Cardiac muscle cell (in vitro differentiated cells and primary cell): Measurements from ENCODE around the gene ZIC5. TPM values are rescaled to one million over a fixed set of nuclear protein-coding genes. Genes with fewer than 3 reads are reported as not detected.

Experiments
- DNase-seq, 2 donors: peaks; one replicate each; pipeline versions ENCODE4 v3.0.0 to v3.0.0-alpha.2; 2010 to 2017; ENCODE audit warnings: low read depth in 1 of 2, low spot score in 1 of 2
- H3K27ac ChIP-seq: fragments of 200-600 bp; sonication (generic); 2 replicates; pipeline ENCODE4 v1.5.1; 2016
- H3K27me3 ChIP-seq: fragments of 200-600 bp; sonication (generic); 2 replicates; pipeline ENCODE4 v1.6.0; 2016; ENCODE audit warnings: control low read depth
- H3K36me3 ChIP-seq: fragments of 200-600 bp; sonication (generic); 2 replicates; pipeline ENCODE4 v1.5.1; 2016; ENCODE audit warnings: control low read depth
- H3K4me1 ChIP-seq: fragments of 200-600 bp; sonication (generic); 2 replicates; pipeline ENCODE4 v1.8.1; 2017; ENCODE audit warnings: low read depth, mild to moderate bottlenecking, mixed run types
- H3K4me3 ChIP-seq: fragments of 200-600 bp; sonication (generic); 2 replicates; pipeline ENCODE4 v1.5.1; 2016; ENCODE audit warnings: mild to moderate bottlenecking
- H3K9me3 ChIP-seq: fragments of 200-600 bp; sonication (generic); 2 replicates; pipeline ENCODE4 v1.5.1; 2017; ENCODE audit warnings: low read depth, mild to moderate bottlenecking, control low read depth
- CTCF ChIP-seq: IDR thresholded peaks from 2 replicates; pipeline ENCODE4 v1.5.1; 2012; ENCODE audit warnings: low read depth, mild to moderate bottlenecking, low read length
- polyA plus RNA-seq: library from polyadenylated mRNA; unstranded; fragments of >200 nt; fragmentation: Nextera tagmentation; extraction: Ambion mirVana; gene quantifications from 2 replicates; pipeline ENCODE4 v1.2.1, GENCODE V29; 2016
- total RNA-seq: library from RNA; depleted of rRNA; stranded (reverse); fragments of >200 nt; gene quantifications from 2 replicates; pipeline ENCODE4 v1.2.3, GENCODE V29; 2016

The ZIC5 gene
- total and polyA plus RNA-seq, 2 experiments from 2014 or later, result 0.22 to 0.69 TPM

GRCh38 chr13:99962242-99962641, 9.3 kb downstream of the ZIC5 start:
- Histone ChIP-seq H3K4me1 (no peaks in the 10 kb centered on the region), H3K27ac (no peak overlapping the region), H3K27me3 (peaks cover 84% of the 10 kb centered on the region), H3K36me3 (no peaks in the 10 kb centered on the region), H3K4me3 (no peak overlapping the region), H3K9me3 (no peaks in the 10 kb centered on the region)
- no peak for TF ChIP-seq CTCF
- DNase-seq, result no peak

GRCh38 chr13:99961636-99962035, 9.9 kb downstream of the ZIC5 start:
- DNase-seq, result no peak
- no peak overlapping the region for H3K4me3 ChIP-seq
- H3K36me3 ChIP-seq, result no peaks in the 10 kb centered on the region
- peaks cover 84% of the 10 kb centered on the region for H3K27me3 ChIP-seq
- no peak overlapping the region for H3K27ac ChIP-seq
- no peaks in the 10 kb centered on the region for H3K4me1 ChIP-seq
- no peak for TF ChIP-seq CTCF
- no peaks in the 10 kb centered on the region for H3K9me3 ChIP-seq

- DNase-seq, result no peak
- TF ChIP-seq CTCF, result no peak
- Histone ChIP-seq H3K36me3 (no peaks in the 10 kb centered on the region), H3K9me3 (no peaks in the 10 kb centered on the region), H3K27me3 (peaks cover 84% of the 10 kb centered on the region), H3K4me1 (no peaks in the 10 kb centered on the region), H3K4me3 (no peak overlapping the region), H3K27ac (no peak overlapping the region)
Observed at GRCh38 chr13:99960663-99961311, 10.8 kb downstream of the ZIC5 start.

- DNase-seq, result peak in 1 of 2 donors; percentile 9
- Histone ChIP-seq H3K36me3 (no peaks in the 10 kb centered on the region), H3K4me1 (no peaks in the 10 kb centered on the region), H3K9me3 (no peaks in the 10 kb centered on the region), H3K27ac (no peak overlapping the region), H3K4me3 (peak overlapping the region; percentile 23), H3K27me3 (peaks cover 91% of the 10 kb centered on the region)
- TF ChIP-seq CTCF, result peak; percentile 12
Observed at GRCh38 chr13:99959540-99960230, 11.9 kb downstream of the ZIC5 start.

GRCh38 chr13:99959127-99959539, 12.4 kb downstream of the ZIC5 start:
- H3K4me1 ChIP-seq, result no peaks in the 10 kb centered on the region
- no peak overlapping the region for H3K4me3 ChIP-seq
- no peak for TF ChIP-seq CTCF
- no peak for DNase-seq
- H3K27me3 ChIP-seq, result peaks cover 96% of the 10 kb centered on the region
- H3K36me3 ChIP-seq, result no peaks in the 10 kb centered on the region
- no peaks in the 10 kb centered on the region for H3K9me3 ChIP-seq
- no peak overlapping the region for H3K27ac ChIP-seq
